Activated CD4-positive, alpha-beta T cell treated with anti-CD3 and anti-CD28 coated beads, Interleukin-10, Interleukin-2, amounts not matched to agents 100 ng/mL and 50 ng/mL, durations not matched to agents 16 hours and 8 hours (primary cell): ENCODE data around the gene TYMS.

Source experiments
- DNase-seq: peaks from one replicate; pipeline ENCODE4 v3.0.0-alpha.2; 2020

Gene TYMS

GRCh38 chr18:647304-647703, 10.1 kb upstream of the TYMS start:
- DNase-seq = no peak

- no peak for DNase-seq
Observed at GRCh38 chr18:649341-649740, 8.1 kb upstream of the TYMS start.

- DNase-seq = peak; percentile 65
Observed at GRCh38 chr18:650428-650858, 7.0 kb upstream of the TYMS start.

GRCh38 chr18:652131-652530, 5.3 kb upstream of the TYMS start:
- no peak for DNase-seq

- DNase-seq = no peak
Observed at GRCh38 chr18:653512-653911, 3.9 kb upstream of the TYMS start.

- no peak for DNase-seq
Observed at GRCh38 chr18:654601-655000, 2.9 kb upstream of the TYMS start.

GRCh38 chr18:655445-655844, 2.0 kb upstream of the TYMS start:
- no peak for DNase-seq

- DNase-seq = peak; percentile 91
Observed at GRCh38 chr18:658001-658946, 821 bp downstream of the TYMS start.

- no peak for DNase-seq
Observed at GRCh38 chr18:658947-659533, 1.6 kb downstream of the TYMS start.

GRCh38 chr18:659597-659996, 2.1 kb downstream of the TYMS start:
- DNase-seq = no peak

- DNase-seq = no peak
Observed at GRCh38 chr18:662197-662596, 4.7 kb downstream of the TYMS start.

GRCh38 chr18:666177-666576, 8.7 kb downstream of the TYMS start:
- DNase-seq = no peak

GRCh38 chr18:666628-667027, 9.2 kb downstream of the TYMS start:
- no peak for DNase-seq

GRCh38 chr18:668260-668659, 10.8 kb downstream of the TYMS start:
- no peak for DNase-seq

- no peak for DNase-seq
Observed at GRCh38 chr18:669077-669476, 11.6 kb downstream of the TYMS start.

- DNase-seq = no peak
Observed at GRCh38 chr18:670522-670921, 13.1 kb downstream of the TYMS start.

GRCh38 chr18:671405-671804, 14.0 kb downstream of the TYMS start:
- DNase-seq = no peak

GRCh38 chr18:673317-673716, 15.9 kb downstream of the TYMS start:
- no peak for DNase-seq

GRCh38 chr18:673769-674168, 16.3 kb downstream of the TYMS start:
- no peak for DNase-seq

- no peak for DNase-seq
Observed at GRCh38 chr18:675307-675706, 17.9 kb downstream of the TYMS start.

GRCh38 chr18:676069-676468, 18.6 kb downstream of the TYMS start:
- DNase-seq = no peak

GRCh38 chr18:676736-677135, 19.3 kb downstream of the TYMS start:
- no peak for DNase-seq

- DNase-seq = no peak
Observed at GRCh38 chr18:677145-677544, 19.7 kb downstream of the TYMS start.

GRCh38 chr18:677951-678381, 20.5 kb downstream of the TYMS start:
- DNase-seq = no peak
